Endothelial cell of umbilical vein (primary cell): ENCODE results near the gene ANKRD44. TPM values are rescaled to one million over a fixed set of nuclear protein-coding genes. Genes with fewer than 3 reads are reported as not detected.

Experiments used
- BruUV-seq: library from RNA; stranded (reverse); fragments of 400-500 nt; replicated peaks from 2 replicates; lab custom pipeline; 2021; lab: Mats Ljungman, UMichigan
- CTCF ChIA-PET: fragments of 300-600, 350-600 bp; sonication (Branson Sonifier 250); formaldehyde crosslinking; loops from one replicate; lab custom pipeline; 2021; ENCODE audit warnings: antibody characterized with exemption, inconsistent platforms; lab: Charles Lee
- POLR2A ChIA-PET: fragments of 300-600, 350-600 bp; sonication (Branson Sonifier 250); formaldehyde crosslinking; loops from one replicate; lab custom pipeline; 2021; ENCODE audit warnings: antibody characterized with exemption, inconsistent platforms; lab: Charles Lee
- DNase-seq: peaks from one replicate; pipeline ENCODE4 v3.0.0-alpha.2; 2011; ENCODE audit warnings: low read depth, low spot score
- FAIRE-seq: peaks from 2 replicates; lab custom pipeline; 2011; peaks lifted over from hg19 to GRCh38; lab: Jason Lieb, UNC
- H2AFZ ChIP-seq: 2 replicates; pipeline ENCODE4 v1.6.0; 2012; ENCODE audit warnings: low read depth, low read length, control low read depth, inconsistent platforms
- H3K27ac ChIP-seq: 2 replicates; pipeline ENCODE4 v1.5.1; 2011; ENCODE audit warnings: low read depth, mild to moderate bottlenecking, control low read depth, low read length, moderate library complexity; ENCODE audit not compliant: insufficient read depth
- H3K27me3 ChIP-seq, 2 experiments: 2 replicates each; pipeline versions ENCODE4 v1.6.0 to v1.6.1; 2011; ENCODE audit warnings: low read length in 2 of 2, mixed read lengths in 1 of 2; ENCODE audit not compliant: control insufficient read depth in 2 of 2, insufficient read depth in 2 of 2
- H3K36me3 ChIP-seq, 2 experiments: 2 replicates in 1 of 2; 3 replicates in 1 of 2; pipeline ENCODE4 v1.5.1; 2011; ENCODE audit warnings: low read length in 2 of 2, mild to moderate bottlenecking in 1 of 2, moderate library complexity in 1 of 2; ENCODE audit not compliant: control insufficient read depth in 2 of 2, insufficient read depth in 2 of 2; ENCODE audit errors: extremely low read depth in 1 of 2
- H3K4me1 ChIP-seq: 3 replicates; pipeline ENCODE4 v1.5.1; 2011; ENCODE audit warnings: mild to moderate bottlenecking, low read length; ENCODE audit not compliant: control insufficient read depth, insufficient read depth; ENCODE audit errors: extremely low read depth
- H3K4me2 ChIP-seq: 2 replicates; pipeline ENCODE4 v1.6.1; 2011; ENCODE audit warnings: low read length, control low read depth, mixed read lengths; ENCODE audit not compliant: insufficient read depth
- H3K4me3 ChIP-seq, 3 experiments: fragments of 200-600 bp in 1 of 3; sonication (generic), shearing (Covaris generic) in 1 of 3; replicated peaks in 1 of 3; 2 replicates each; pipeline ENCODE4 v1.5.1; 2011 to 2016; ENCODE audit warnings: control low read depth in 3 of 3, low read length in 3 of 3, mild to moderate bottlenecking in 2 of 3, inconsistent platforms in 1 of 3, low read depth in 1 of 3, moderate library complexity in 1 of 3; ENCODE audit not compliant: insufficient read depth in 1 of 3
- H3K79me2 ChIP-seq: 2 replicates; pipeline ENCODE4 v1.6.0; 2012; ENCODE audit warnings: low read length, inconsistent platforms; ENCODE audit not compliant: control insufficient read depth, insufficient read depth
- H3K9ac ChIP-seq: replicated peaks from 2 replicates; pipeline ENCODE3; 2011; ENCODE audit warnings: low read length, control low read depth; ENCODE audit not compliant: insufficient read depth; ENCODE audit errors: extremely low read depth
- H3K9me1 ChIP-seq: replicated peaks from 3 replicates; pipeline ENCODE4 v1.6.0; 2011; ENCODE audit warnings: mild to moderate bottlenecking, low read length; ENCODE audit not compliant: control insufficient read depth, insufficient read depth; ENCODE audit errors: extremely low read depth
- H3K9me3 ChIP-seq: replicated peaks from 2 replicates; pipeline ENCODE4 v1.5.1; 2012; ENCODE audit warnings: low read length, inconsistent platforms; ENCODE audit not compliant: control insufficient read depth, insufficient read depth
- H4K20me1 ChIP-seq: replicated peaks from 2 replicates; pipeline ENCODE3; 2011; ENCODE audit warnings: mild to moderate bottlenecking, low read length; ENCODE audit not compliant: control insufficient read depth, insufficient read depth; ENCODE audit errors: extremely low read depth
- FOS ChIP-seq: IDR thresholded peaks from 2 replicates; pipeline ENCODE4 v1.6.1; 2011; ENCODE audit warnings: mild to moderate bottlenecking, low read length, moderate library complexity, borderline replicate concordance; ENCODE audit not compliant: insufficient read depth
- GATA2 ChIP-seq: IDR thresholded peaks from 2 replicates; pipeline ENCODE4 v1.7.0; 2011; ENCODE audit warnings: low read depth, mild to moderate bottlenecking, moderate library complexity, mixed read lengths, low read length; ENCODE audit not compliant: insufficient read length, insufficient read depth
- MAX ChIP-seq: IDR thresholded peaks from 2 replicates; pipeline ENCODE4 v1.6.1; 2011; ENCODE audit not compliant: insufficient read depth, insufficient read length
- MYC ChIP-seq: IDR thresholded peaks from one replicate; pipeline ENCODE4 v1.6.1; 2011; ENCODE audit warnings: mild to moderate bottlenecking, low read depth, low read length
- POLR2A ChIP-seq: IDR thresholded peaks from 2 replicates; pipeline ENCODE4 v1.6.1; 2012; ENCODE audit warnings: low read depth, mild to moderate bottlenecking, control low read depth, low read length
- dilution Hi-C: fragments of 300-500 bp; cut with MboI; formaldehyde crosslinking; loops from one replicate; pipeline ENCODE4 v1.15.0; 2019; ENCODE audit warnings: low sequenced_read_pairs; ENCODE audit not compliant: extremely low pct_ligation_motif_present
- intact Hi-C: fragments of 100-400 bp; cut with micrococcal nuclease; formaldehyde crosslinking; loops from one replicate; pipeline ENCODE4 v1.10.0; 2022
- polyA plus RNA-seq, 4 experiments: library from polyadenylated mRNA; depleted of rRNA in 3 of 4; stranded (reverse) in 3 of 4; unstranded in 1 of 4; fragments of >200 nt; gene quantifications; 2 replicates each; pipeline versions ENCODE4 v1.2.1 to v1.2.3, GENCODE V29; 2011 to 2012; ENCODE audit warnings: missing spikeins in 1 of 4
- total RNA-seq: library from RNA; stranded (reverse); gene quantifications from 2 replicates; pipeline ENCODE4 v1.2.3, GENCODE V29; 2021

Gene ANKRD44
- total and polyA plus RNA-seq, 2 donors (not counting 3 experiments of a cell fraction or from before 2014, with no cell fraction given): 3.4 to 6.1 TPM

- H3K36me3 ChIP-seq: no peaks in the 10 kb centered on the region
- intact Hi-C loops (no loop called here), dilution Hi-C loops (no loop called here)
- no peak overlapping the region for H3K27ac ChIP-seq
- no peaks in the 10 kb centered on the region for H3K9me3 ChIP-seq
- no peak overlapping the region for H3K9ac ChIP-seq
- BruUV-seq: no TSS peak
- no peaks in the 10 kb centered on the region for H3K9me1 ChIP-seq
- TF ChIP-seq FOS (no peak), POLR2A (no peak), MYC (no peak)
- no peak overlapping the region for H2AFZ ChIP-seq
- no peak overlapping the region for H3K4me2 ChIP-seq
- no peak for DNase-seq
- CTCF ChIA-PET: interaction anchor here (1.0 to 1.6 kb wide), 5 partner anchors 10 to 82 kb away, joined by 3 to 6 read pairs (median 4); no protein-coding TSS in a partner anchor
- H3K27me3 ChIP-seq: peaks cover 0 to under 1% of the 10 kb centered on the region in 2 experiments
- H3K4me1 ChIP-seq: no peaks in the 10 kb centered on the region
- H4K20me1 ChIP-seq: no peaks in the 10 kb centered on the region
- FAIRE-seq: no peak
- POLR2A ChIA-PET: no interaction called here
- H3K4me3 ChIP-seq: no peak overlapping the region
- no peaks in the 10 kb centered on the region for H3K79me2 ChIP-seq
These were observed 224.1 kb downstream of the ANKRD44 start for GRCh38 chr2:197086500-197086899.

- Histone ChIP-seq H2AFZ (no peak overlapping the region), H3K36me3 (no peaks in the 10 kb centered on the region), H3K4me3 (no peak overlapping the region), H4K20me1 (no peaks in the 10 kb centered on the region), H3K79me2 (no peaks in the 10 kb centered on the region), H3K9ac (no peak overlapping the region), H3K4me1 (no peaks in the 10 kb centered on the region), H3K9me3 (no peaks in the 10 kb centered on the region), H3K9me1 (no peaks in the 10 kb centered on the region), H3K27ac (no peak overlapping the region), H3K27me3 (peaks cover 0 to 1% of the 10 kb centered on the region in 2 experiments), H3K4me2 (no peak overlapping the region)
- dilution Hi-C loops (no loop called here), intact Hi-C loops (no loop called here)
- TF ChIP-seq GATA2 (no peak), MAX (no peak)
- FAIRE-seq: no peak
- ChIA-PET CTCF (interaction anchor here (1.3 kb wide), 1 partner anchor 13 kb away, joined by 3 read pairs; no protein-coding TSS in a partner anchor), POLR2A (no interaction called here)
- no TSS peak for BruUV-seq
- DNase-seq: no peak
These were observed 224.9 kb downstream of the ANKRD44 start for GRCh38 chr2:197085665-197086064.
